Ascending aorta (tissue), 2 donors: ENCODE measurements around the gene PTPRK. TPM values are rescaled to one million over a fixed set of nuclear protein-coding genes. Genes with fewer than 3 reads are reported as not detected.

Source experiments
- DNase-seq, 2 donors: peaks; one replicate each; pipeline ENCODE4 v3.0.0-alpha.2; 2019; ENCODE audit warnings: low spot score in 2 of 2
- H3K27ac ChIP-seq, 2 donors: fragments of 200-600 bp; sonication (generic); one replicate each; pipeline ENCODE4 v1.5.1; 2016 to 2017; ENCODE audit warnings: mild to moderate bottlenecking in 1 of 2
- H3K27me3 ChIP-seq: fragments of 200-600 bp; sonication (generic); one replicate; pipeline ENCODE4 v1.5.1; 2017
- H3K36me3 ChIP-seq, 2 donors: fragments of 200-600 bp; sonication (generic); one replicate each; pipeline ENCODE4 v1.5.1; 2016
- H3K4me1 ChIP-seq, 2 donors: fragments of 200-600 bp; sonication (generic); one replicate each; pipeline ENCODE4 v1.5.1; 2016 to 2017; ENCODE audit warnings: mild to moderate bottlenecking in 1 of 2
- H3K4me3 ChIP-seq, 2 donors: fragments of 200-600 bp; sonication (generic); one replicate each; pipeline ENCODE4 v1.5.1; 2016 to 2017; ENCODE audit warnings: mild to moderate bottlenecking in 1 of 2
- H3K9me3 ChIP-seq, 2 donors: fragments of 200-600 bp; sonication (generic); one replicate each; pipeline ENCODE4 v1.5.1; 2016
- intact Hi-C: fragments of 100-400 bp; cut with DNase I; formaldehyde crosslinking; loops from one replicate; pipeline ENCODE4 v1.15.1; 2023
- total RNA-seq: library from RNA; depleted of rRNA; stranded (reverse); fragments of >200 nt; gene quantifications from one replicate; pipeline ENCODE4 v1.1.0, GENCODE V29; 2016
- TF ChIP-seq, protein P1 (sequence below), 3 experiments: fragments of 200-600 bp in 2 of 3; fragments of 450-650 bp in 1 of 3; sonication (generic) in 2 of 3; IDR thresholded peaks; one replicate each; pipeline ENCODE4 v1.5.1; 2016 to 2019; ENCODE audit warnings: antibody characterized with exemption in 3 of 3, mild to moderate bottlenecking in 1 of 3, moderate library complexity in 1 of 3

PTPRK gene
- total RNA-seq, 1 donor from 2014 or later: 73.1 TPM

DNA sequence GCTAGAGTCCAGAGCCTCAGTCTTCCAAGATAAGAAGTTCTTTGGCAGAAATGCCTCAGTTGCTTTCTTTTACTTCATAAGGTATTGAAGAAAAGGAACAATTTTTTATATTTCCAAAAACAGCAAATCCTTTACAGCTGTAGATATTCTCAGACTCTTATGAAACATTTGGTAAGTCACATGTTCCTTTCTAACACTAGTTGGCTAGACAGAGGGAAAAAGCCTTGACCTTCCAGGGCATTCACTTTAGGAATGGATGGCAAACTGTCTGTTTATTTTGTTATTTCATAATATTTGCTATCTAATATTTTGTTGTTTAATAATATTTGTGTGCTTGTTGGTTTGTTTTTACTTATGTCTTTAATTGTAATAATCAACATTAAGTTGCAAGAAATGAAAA, 140.8 kb downstream of the PTPRK start:
- Histone ChIP-seq H3K9me3 (peaks cover 6 to 9% of the 10 kb centered on the region in 2 donors), H3K4me3 (no peak overlapping the region), H3K36me3 (no peaks in the 10 kb centered on the region), H3K27ac (peak overlapping the region in 1 of 2 donors; percentile 31), H3K4me1 (peaks cover 0 to 16% of the 10 kb centered on the region in 2 donors), H3K27me3 (no peaks in the 10 kb centered on the region)
- DNase-seq: no peak
- intact Hi-C loops: no loop called here
- TF ChIP-seq, protein P1, sequence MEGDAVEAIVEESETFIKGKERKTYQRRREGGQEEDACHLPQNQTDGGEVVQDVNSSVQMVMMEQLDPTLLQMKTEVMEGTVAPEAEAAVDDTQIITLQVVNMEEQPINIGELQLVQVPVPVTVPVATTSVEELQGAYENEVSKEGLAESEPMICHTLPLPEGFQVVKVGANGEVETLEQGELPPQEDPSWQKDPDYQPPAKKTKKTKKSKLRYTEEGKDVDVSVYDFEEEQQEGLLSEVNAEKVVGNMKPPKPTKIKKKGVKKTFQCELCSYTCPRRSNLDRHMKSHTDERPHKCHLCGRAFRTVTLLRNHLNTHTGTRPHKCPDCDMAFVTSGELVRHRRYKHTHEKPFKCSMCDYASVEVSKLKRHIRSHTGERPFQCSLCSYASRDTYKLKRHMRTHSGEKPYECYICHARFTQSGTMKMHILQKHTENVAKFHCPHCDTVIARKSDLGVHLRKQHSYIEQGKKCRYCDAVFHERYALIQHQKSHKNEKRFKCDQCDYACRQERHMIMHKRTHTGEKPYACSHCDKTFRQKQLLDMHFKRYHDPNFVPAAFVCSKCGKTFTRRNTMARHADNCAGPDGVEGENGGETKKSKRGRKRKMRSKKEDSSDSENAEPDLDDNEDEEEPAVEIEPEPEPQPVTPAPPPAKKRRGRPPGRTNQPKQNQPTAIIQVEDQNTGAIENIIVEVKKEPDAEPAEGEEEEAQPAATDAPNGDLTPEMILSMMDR (IDR thresholded peaks at IDR 0.05): no peak

DNA sequence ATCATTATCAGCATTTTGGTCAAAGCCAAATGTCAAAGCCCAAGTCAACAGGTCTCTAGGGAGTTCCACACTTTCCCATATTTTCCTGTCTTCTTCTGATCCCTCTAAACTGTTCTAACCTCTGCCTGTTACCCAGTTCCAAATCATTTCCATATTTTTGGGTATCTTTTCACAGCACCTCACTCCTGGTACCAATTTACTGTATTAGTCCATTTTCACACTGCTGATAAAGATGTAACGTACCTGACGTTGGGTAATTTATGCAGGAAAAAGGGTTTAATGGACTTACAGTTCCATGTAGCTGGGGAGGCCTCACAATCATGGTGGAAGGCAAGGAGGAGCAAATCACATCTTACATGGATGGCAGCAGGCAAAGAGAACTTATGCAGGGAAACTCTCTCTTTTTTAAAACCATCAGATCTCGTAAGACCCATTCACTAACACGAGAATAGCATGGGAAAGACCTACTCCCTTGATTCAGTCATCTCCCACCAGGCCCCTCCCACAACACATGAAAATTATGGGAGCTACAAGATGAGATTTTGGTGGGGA, 143.4 kb downstream of the PTPRK start:
- H3K27ac ChIP-seq: no peak overlapping the region
- no peak overlapping the region for H3K4me3 ChIP-seq
- H3K36me3 ChIP-seq: no peaks in the 10 kb centered on the region
- no peak for DNase-seq
- no peaks in the 10 kb centered on the region for H3K27me3 ChIP-seq
- TF ChIP-seq, protein P1 (IDR thresholded peaks at IDR 0.05): no peak
- H3K4me1 ChIP-seq: peaks cover 0 to 4% of the 10 kb centered on the region in 2 donors
- intact Hi-C loops: no loop called here
- peaks cover 6 to 9% of the 10 kb centered on the region in 2 donors for H3K9me3 ChIP-seq

DNA sequence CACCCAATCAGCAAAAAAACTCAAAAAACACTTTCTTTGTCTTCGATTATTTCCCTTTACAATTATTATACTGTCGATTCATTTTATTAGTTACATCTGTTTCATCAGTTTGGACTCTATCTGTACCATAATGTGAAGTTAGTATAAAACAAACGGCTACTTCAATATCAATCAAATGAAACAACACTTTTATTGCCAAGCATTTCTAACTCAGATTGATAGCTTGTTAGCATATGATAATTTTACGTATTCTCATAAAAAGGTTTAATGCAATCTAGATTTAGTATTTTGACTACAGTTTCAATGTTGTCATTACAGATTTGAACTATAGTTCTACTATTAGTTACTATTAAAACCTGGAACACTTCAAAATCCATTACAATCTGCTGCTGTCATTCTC, 149.3 kb downstream of the PTPRK start:
- TF ChIP-seq, protein P1 (IDR thresholded peaks at IDR 0.05): no peak
- no peak overlapping the region for H3K27ac ChIP-seq
- intact Hi-C loops: no loop called here

DNA sequence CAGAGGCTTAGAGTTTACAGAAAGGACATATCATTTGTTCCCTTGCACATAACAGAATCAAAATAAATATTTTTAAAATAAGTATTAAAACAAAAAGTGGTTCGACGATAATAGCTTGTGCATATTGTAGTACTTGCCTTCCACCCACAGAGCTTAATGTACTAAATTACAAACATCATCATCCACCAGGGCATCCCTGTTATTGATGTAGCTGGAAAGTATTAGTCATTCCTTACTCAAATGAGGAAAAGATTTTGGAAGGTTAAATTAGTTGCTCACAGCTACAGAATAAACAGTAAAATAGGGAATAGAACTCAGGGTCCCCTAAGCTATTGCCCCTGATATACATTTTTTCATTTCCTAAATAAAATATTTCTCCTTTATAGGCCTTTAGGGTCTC, 150.3 kb downstream of the PTPRK start:
- Histone ChIP-seq H3K27ac (no peak overlapping the region), H3K9me3 (no peaks in the 10 kb centered on the region), H3K4me1 (peaks cover 0 to 3% of the 10 kb centered on the region in 2 donors), H3K4me3 (no peak overlapping the region), H3K27me3 (no peaks in the 10 kb centered on the region), H3K36me3 (no peaks in the 10 kb centered on the region)
- TF ChIP-seq, protein P1 (IDR thresholded peaks at IDR 0.05): no peak
- DNase-seq: no peak
- intact Hi-C loops: no loop called here

More for the DNA sequence above, 149.3 kb downstream of the PTPRK start:
- DNase-seq: no peak
- H3K9me3 ChIP-seq: no peaks in the 10 kb centered on the region
- H3K36me3 ChIP-seq: no peaks in the 10 kb centered on the region
- H3K4me3 ChIP-seq: no peak overlapping the region
- H3K27me3 ChIP-seq: no peaks in the 10 kb centered on the region
- peaks cover 0 to 3% of the 10 kb centered on the region in 2 donors for H3K4me1 ChIP-seq

DNA sequence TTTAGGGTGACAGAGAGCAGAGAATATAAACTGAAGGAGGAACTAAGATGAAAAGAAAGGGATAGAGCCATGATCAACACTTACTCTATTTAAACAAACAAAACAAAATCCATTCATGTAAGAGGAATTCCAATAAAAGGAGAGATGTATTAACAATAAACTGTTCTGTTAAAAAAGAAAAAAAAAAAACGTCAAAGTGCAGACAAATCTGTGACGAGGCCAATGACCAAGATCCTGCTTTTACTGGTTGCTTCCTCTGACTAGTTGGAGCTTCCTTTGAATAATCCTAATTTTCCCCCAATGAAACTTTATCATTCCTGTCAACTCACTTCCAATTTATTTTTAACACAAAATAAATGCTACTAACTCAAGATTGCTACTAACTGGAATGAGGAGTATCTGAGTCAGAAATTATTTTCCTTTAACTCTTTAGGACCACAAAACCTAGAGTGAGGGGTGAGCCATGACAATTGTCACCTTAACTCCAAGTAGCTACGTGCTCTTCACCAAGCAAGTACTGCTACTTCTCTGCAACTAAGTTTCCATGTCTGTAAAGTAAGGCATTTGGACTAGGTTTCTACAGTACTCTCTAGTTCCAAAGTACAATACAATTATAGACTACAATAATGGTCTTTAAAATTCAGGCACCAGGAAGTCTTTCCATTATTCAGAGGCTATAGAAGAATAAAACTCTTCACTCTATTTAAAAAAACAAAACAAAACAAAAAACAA, 152.0 kb downstream of the PTPRK start:
- Histone ChIP-seq H3K36me3 (no peaks in the 10 kb centered on the region), H3K4me3 (no peak overlapping the region), H3K9me3 (no peaks in the 10 kb centered on the region), H3K4me1 (peaks cover 0 to 3% of the 10 kb centered on the region in 2 donors), H3K27me3 (no peaks in the 10 kb centered on the region), H3K27ac (no peak overlapping the region)
- TF ChIP-seq, protein P1 (IDR thresholded peaks at IDR 0.05): no peak
- intact Hi-C loops: no loop called here
- DNase-seq: no peak
